Endothelial cell of umbilical vein (primary cell): Measurements from ENCODE around the gene PDIA5.

Source experiments
- CTCF ChIP-seq, 2 donors: IDR thresholded peaks; 1 replicate in 1 of 2; 2 replicates in 1 of 2; pipeline ENCODE4 v1.5.1; 2011; ENCODE audit warnings: low read length in 2 of 2, mild to moderate bottlenecking in 2 of 2, moderate library complexity in 2 of 2, control low read depth in 1 of 2, inconsistent platforms in 1 of 2, low read depth in 1 of 2; ENCODE audit not compliant: insufficient read depth in 1 of 2; ENCODE audit errors: extremely low read depth in 1 of 2
- EZH2 ChIP-seq: IDR thresholded peaks from 2 replicates; pipeline ENCODE4 v1.6.1; 2012; ENCODE audit warnings: borderline replicate concordance, low read depth, mild to moderate bottlenecking, moderate library complexity, low read length, inconsistent platforms; ENCODE audit not compliant: severe bottlenecking
- JUN ChIP-seq: IDR thresholded peaks from 2 replicates; pipeline ENCODE4 v1.6.1; 2011; ENCODE audit warnings: borderline replicate concordance, low read depth; ENCODE audit not compliant: insufficient read length, insufficient read depth
- POLR2A ChIP-seq: IDR thresholded peaks from 2 replicates; pipeline ENCODE4 v1.6.1; 2012; ENCODE audit warnings: low read depth, mild to moderate bottlenecking, control low read depth, low read length

- TF ChIP-seq CTCF (IDR thresholded peaks at IDR 0.05; ENCODE audit: extremely low read depth in 1 of 2, insufficient read depth in 1 of 2, low read depth in 1 of 2, low read length in 2 of 2), result no peak
- no peak for TF ChIP-seq POLR2A
- TF ChIP-seq EZH2, result no peak
- no peak for TF ChIP-seq JUN
Observed at GRCh38 chr3:123021388-123021787, 45.4 kb upstream of the PDIA5 start.
